CD1c-positive myeloid dendritic cell (primary cell): ENCODE data around the gene BMI1.

Source experiments
- DNase-seq: peaks from one replicate; pipeline ENCODE4 v3.0.0-alpha.2; 2016; ENCODE audit errors: extremely low spot score

Gene BMI1

DNA sequence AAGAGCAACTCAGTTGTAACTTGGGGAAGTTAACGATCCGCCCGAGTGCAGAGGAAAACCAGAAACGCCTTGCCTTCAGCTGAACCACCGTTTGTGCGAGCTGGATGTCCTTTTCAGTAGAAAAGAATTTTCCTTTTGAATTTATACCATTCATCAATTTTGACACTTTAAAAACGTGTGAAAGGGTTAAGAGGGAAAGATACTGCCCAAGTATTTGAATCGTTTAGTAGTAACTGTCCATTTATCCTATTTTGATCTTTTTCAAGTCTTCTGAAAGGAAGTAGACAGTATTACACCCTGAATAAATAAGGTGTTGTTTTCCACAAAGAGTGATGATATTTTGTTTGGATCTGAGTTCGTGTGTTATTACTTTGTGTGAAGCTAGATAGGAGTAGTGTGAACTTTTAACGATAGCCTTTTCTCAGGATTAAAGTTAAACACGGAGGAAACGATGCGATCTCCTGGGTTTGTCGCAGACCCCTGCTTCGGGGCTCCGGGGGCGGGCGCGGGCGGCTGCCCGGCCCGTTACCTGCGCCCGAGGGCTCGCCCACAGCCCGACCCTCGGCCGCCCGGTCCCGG is 830 bp upstream of the BMI1 start:
- DNase-seq, result peak; percentile 45

DNA sequence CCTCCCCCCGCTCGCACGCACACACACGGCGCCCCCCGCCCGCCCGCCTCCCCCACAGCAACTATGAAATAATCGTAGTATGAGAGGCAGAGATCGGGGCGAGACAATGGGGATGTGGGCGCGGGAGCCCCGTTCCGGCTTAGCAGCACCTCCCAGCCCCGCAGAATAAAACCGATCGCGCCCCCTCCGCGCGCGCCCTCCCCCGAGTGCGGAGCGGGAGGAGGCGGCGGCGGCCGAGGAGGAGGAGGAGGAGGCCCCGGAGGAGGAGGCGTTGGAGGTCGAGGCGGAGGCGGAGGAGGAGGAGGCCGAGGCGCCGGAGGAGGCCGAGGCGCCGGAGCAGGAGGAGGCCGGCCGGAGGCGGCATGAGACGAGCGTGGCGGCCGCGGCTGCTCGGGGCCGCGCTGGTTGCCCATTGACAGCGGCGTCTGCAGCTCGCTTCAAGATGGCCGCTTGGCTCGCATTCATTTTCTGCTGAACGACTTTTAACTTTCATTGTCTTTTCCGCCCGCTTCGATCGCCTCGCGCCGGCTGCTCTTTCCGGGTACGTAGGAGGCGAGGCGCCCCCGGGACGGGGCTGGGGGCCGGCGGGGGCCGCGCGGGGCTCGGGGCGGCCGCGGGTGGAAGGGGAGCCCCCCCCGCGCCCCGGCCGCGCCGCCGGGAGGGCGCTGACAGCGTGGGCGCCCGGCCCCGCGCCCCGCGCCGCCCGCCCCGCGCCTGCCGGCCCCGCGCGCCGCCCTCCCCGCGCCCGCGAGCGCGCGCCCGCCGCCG is 441 bp downstream of the BMI1 start:
- peak; percentile 73 for DNase-seq

DNA sequence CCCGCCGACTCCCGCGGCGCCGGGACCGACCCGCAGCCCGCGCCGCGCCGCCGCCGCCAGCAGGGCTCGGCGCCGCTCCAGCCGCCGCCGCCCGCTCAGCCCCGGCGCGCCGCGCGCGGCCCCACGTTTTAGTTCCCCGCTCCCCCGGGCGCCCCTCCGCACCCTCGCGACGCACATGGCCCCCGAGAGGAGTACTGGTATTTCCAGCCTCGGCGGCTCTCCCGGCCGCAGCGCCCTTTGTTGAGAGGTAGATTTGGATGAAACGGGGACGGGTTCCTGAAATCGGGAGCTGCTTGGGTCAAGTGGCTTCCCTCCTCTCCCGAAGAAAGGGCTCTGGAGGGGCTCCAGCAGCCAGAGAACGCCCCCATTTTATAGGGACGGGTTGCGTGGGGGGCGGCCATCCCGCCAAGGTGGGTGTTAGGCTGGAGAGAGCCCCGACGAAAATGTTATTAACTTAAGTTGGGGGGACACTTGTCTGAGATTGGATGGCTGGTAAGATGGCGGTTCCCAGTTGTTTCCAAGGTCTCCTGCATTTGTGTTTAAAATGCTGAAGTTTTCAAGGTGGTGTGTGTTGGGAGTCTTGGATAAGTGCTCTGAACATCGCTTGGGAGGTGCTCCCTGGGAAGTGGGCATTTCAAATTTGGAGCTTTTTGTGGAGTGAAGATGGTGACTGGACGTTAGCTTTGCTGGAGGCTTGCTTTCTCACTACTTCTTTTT is 1.2 kb downstream of the BMI1 start:
- DNase-seq, result no peak

DNA sequence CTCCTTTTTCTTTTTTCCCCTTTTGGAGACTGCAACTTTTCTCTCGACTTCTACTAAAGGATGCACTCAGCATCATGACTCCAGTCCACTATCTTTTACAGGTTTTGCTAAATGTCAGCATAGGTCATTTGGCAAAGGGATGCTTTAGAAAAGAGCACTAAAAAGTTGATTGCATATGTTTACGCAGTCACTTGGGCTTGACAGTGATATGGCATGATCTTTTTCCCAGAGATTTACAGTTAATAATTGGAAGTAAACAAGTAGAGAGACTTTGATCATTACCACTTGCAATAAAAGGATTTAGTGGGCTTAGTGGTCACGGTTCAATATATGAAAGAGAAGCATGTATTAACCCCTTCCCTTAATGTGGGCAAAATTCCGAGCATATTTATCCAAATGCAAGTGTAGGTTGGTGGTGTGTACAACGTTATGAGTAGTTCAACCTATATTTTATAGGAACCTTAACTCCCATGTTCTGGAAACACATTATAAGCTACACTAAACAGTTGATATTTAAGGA is 1.8 kb downstream of the BMI1 start:
- no peak for DNase-seq

DNA sequence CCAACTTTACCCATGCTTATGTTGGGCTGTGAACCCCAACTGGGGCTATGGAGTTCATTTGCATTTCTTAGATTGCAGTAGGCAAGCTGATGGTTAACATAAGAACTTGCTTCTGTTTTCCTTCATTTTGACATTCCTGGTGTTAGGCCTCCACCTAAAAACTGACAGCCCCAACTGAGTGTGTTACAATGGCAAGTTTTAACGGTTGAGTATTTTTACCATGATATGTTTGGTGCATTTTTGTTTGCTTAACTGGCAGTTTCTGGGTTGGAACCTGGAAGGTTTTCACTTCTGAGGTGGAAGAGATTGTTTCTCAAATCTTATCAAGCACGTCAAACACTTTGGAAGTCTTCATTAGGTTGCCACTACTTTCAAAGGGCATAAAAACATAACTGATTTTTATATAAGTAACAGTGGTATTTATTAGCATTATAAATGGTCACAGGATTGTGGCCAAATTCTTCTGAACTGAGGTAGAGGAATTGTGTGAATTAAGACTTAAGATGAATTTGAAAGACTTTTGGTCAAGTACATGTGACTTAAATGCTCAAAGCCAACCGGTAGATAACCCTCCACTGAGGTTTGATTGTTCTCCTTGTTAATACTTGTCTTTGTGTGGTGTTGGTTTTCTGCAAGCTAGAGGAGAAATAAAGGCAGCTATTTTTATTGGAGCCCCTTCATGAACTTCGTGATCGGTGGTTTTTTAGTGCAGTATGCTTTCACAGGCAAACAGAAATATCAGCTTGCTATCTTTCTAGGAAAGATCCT is 2.8 kb downstream of the BMI1 start:
- no peak for DNase-seq

DNA sequence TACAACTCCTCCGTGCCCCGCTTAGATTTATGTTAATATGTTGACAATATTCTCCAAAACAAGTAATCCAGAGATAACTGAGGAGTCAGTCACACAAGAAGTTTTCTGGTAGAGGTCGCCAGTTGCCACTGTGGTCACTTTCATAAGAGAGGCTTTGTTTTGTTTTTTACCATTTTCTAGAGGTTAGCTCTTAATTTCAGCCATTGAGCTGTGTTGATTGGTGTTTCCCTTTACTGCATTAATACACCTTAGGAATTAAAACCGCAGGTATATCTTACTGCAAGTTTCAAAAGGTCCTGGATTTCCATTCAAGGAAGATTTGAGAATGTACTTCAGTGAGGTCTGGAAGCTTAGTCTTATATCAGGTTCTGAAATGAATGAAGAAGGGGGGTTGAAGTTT is 3.5 kb downstream of the BMI1 start:
- DNase-seq, result no peak

DNA sequence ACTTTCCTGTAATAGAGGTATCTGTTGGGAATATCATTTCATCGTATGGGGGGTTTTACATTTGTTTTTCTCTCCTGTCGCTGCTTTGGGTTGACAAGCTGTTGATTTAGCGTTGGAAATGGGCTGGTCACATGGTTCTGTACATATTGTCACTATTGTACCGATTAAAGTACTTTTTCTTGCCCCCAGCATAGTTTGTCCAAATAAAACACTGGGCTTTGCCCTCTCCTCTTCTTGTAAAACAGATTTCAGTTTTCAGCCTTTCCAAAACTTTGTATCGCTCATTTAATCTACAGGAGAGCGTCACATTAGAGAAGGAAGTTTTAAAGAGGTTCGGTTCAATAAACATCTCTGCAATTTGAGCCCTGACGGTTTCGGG is 4.0 kb downstream of the BMI1 start:
- no peak for DNase-seq

DNA sequence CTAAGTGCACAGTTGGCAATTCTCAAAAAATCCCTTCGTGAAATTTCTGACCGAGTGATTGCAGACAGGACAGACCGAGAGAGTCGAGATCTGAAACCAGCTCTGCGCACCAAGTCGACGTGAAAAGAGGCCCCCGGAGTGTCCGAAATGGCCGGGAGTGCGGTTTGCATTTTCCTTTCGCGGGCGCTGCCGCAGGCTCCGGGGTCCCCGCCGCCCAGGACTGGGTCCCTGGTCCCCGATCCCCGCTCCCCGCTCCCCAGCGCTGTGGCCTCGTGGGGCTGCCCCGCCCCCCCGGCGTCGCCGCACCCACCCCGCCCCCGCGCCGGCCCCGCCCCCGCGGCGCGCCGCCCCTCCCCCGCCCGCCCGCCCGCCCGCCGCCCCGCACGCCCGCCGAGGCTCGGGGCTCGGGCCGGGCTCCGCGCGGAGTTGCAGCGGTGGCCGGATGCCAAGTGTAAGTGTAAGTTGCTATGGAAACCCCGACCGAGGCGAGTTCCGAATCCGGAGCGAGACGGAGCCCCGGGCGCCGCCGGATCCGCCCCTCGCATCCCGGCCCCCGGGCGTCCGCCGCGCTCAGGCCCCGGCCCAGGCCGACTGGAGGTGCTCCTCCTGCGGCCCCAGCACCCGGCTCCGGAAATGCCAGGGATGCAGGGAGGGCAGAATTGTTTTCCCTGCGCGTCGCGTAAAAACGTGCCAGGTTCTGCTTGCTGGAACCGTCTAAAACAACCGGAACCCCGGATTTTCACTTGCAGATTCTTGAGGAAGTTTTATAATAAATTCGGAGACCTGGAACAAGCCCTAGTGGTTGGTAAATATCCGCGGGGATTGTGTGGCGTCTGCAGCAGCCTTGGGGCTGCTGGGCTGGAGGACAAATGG is 4.6 kb downstream of the BMI1 start:
- peak; percentile 84 for DNase-seq

DNA sequence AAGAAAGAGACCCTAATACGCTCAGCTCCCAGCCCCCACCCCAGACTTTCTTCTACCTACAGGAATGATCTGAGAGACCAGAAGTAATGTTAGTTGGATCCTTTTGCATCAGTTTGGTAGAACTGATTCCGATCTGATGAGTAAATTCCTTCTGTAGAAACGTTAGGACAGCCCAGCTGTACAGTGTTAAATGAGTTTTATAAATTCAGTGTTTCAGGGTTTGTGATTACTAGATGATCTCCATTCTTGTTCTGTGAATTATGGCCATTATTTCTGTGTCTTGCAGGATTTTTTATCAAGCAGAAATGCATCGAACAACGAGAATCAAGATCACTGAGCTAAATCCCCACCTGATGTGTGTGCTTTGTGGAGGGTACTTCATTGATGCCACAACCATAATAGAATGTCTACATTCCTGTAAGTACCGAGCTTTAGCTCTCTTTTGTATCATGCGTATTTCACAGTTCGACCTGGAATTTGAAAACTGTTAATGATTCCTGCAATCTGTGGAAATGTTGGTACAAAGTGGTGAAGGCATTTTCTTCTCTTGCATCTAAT is 5.3 kb downstream of the BMI1 start:
- DNase-seq, result no peak

DNA sequence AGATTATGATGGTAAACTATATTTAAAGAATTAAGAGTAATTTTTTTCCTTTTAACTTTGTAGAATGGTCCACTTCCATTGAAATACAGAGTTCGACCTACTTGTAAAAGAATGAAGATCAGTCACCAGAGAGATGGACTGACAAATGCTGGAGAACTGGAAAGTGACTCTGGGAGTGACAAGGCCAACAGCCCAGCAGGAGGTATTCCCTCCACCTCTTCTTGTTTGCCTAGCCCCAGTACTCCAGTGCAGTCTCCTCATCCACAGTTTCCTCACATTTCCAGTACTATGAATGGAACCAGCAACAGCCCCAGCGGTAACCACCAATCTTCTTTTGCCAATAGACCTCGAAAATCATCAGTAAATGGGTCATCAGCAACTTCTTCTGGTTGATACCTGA is 8.3 kb downstream of the BMI1 start:
- no peak for DNase-seq

DNA sequence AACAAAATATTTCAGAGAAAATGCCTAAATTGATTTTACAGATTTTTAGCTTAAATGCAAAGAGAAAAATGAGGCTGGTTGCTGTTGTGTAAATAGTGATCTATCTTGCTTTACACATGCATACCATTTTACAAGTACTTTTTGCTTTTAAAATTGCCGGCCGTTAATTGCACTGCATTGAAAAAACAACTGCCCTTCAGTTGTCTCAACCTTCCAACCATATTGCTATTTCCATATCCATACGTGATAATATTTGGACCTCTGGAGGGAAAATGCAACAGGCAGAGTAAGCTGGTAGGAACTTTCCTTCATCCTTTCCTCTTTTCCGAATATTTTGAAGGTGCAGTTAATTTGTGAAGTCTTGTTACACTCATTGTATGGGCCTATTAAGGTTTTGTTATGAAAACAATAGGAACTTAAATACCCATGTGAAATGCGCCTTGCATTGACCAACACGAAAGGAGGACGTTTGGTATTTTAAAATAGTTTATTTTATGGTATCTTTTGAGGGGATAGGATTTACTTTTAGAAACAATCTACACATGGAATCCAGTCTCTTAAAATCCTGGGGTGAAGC is 11.3 kb downstream of the BMI1 start:
- no peak for DNase-seq

DNA sequence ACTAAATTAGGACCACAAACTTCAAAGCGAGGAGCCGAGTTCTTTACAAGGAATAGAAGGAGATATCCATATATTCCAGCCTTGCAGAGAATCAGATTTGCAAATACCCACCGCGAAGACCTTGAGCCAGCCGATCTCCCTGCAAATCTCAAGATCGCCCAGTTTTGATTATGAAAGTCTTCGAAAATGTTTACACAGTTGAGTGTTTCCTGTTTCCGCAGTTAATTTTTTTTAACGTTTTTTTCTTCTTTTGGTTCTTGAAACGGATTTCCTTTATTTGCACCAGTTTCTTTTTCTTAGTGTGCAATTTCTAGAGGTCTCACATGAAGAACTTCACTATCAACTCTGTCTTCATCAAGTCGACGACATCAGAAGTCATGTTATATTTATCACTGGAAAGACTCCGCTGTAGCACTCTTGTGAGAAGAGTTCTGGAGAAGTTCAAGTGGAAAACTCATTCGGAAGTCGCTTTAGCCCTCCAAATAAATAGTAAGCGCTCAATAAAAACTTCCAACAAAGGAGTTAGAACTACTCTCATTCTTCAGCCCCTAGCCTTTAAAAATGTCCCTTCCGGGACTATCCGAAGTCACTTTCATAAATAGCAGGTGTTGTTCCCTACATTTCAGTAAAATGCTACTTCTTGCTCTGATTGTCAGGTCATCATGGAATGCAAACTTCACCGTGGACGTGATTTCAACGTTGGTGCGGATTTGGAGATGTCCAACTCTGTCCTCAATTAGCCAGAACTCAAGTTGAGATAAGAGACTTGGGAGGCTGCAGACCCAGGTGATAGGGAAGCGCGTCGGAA is 12.5 kb downstream of the BMI1 start:
- peak; percentile 60 for DNase-seq

DNA sequence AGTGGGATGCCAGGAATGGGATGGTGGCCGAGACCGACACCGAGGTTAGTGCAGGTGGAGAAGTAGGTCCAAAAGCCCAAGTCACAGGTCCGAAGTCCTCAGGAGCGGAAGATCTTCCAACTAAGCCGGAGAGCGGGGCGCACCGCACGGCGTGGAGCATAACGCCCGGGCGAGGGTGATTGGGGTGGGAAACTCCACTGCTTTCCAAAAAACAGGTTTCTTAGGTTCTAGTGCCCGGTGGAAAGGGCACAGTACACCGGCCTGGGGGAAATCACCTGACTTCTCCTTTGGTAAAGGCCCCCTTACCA is 13.0 kb downstream of the BMI1 start:
- no peak for DNase-seq

DNA sequence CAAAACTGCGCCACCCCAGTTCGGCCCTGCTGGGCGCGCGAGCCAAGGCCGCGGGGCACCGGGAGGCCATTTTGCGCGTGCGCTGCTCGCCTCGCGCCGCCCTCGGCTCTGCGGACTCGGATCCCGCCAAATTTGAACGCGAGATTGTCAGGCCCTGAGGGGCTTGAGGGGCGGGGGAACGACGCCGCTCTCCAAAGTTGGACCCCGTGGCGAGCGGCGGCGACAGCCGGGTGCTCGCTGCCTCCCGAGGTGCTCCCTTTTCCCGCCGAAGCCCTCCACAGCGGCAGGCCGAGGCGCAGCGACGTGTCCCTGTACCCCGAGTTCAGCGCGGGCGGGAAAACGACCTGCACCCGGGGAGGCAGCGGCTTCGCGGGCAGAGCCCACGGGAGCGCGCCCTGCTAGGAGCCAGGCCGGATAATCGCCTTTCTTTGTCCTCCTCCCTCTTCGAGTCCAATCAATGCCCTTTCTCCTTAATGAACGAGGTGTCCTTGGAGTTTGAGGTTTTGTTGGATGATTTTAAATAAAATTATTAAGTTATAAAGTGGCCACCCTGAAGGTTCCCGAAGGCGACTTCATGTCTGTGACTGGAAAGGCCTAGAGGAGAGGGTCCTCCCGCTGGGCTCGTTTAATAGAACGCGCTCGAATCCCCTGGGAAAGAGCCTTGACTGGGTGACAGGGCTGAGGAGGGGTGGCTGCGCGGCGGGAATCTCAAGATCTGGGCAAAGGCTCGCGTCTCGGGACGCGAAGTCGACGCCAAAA is 13.7 kb downstream of the BMI1 start:
- no peak for DNase-seq

DNA sequence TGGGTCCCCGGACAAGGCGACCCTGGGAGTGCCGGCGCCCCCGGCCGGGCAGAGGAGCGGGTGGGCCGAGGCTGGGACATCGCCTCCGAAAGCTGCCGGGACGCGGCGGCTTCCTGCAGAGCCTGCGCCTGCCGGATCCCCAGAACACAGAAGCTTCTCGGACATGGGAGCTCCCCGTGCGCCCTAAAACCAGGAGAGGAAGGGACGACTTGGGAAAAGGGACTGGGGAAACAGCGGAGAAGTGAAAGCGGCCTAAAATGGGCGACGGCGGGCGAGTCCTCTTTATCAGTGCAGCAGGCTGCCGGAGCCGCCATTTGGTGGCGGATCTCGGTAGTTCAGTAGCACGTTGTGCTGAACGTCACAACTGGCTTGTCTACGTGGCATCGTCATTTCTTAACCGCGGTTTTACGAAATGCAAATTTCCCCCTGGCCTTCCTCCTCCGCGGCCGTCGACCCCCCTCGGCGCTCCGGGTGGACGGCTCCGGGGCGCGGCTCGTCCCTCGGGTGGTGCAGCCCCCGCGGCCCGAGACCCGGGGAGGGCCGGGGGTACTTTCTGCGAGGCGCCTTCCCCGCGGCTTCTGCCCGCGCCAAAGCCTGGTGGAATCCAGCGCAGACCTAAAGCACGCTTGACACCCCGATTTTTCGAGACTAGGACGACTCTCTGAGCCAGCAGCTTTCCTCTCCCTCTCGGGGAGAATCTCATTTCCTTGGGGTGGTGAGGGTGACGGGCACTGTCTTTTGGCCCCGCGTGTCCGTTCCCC is 14.5 kb downstream of the BMI1 start:
- peak; percentile 85 for DNase-seq

DNA sequence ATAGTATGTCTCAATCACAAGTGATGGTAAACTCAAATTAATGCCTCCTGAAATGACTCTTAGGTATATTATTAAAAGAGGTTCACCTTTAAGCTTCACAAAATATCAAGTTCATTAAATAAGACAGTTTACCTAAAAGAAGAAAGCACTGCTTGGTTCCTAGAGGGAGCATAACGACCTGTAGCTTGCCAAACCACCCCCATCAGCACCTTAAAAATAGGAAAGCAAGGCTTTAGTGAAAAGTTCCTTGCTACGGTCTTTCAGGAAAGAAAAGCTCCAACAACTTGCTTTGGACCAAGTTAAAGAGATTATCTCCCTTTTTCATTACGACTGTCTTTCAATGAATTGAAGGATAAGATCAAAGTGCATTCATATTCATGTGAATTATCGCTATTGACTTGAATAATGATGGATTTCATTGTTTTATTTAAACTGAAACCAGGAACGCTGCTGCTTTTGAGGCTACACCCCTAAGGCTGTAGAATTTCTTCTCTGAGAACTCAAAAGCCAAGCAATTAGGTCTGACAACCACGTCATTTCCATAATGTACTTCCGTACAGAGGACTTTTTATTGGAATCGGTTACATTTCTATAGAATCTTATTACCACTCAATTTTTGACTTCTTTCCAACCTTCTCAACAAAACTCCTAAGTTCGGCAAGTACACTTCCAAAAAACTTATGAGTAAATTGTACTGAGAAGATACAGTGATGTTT is 17.4 kb downstream of the BMI1 start:
- DNase-seq, result no peak

DNA sequence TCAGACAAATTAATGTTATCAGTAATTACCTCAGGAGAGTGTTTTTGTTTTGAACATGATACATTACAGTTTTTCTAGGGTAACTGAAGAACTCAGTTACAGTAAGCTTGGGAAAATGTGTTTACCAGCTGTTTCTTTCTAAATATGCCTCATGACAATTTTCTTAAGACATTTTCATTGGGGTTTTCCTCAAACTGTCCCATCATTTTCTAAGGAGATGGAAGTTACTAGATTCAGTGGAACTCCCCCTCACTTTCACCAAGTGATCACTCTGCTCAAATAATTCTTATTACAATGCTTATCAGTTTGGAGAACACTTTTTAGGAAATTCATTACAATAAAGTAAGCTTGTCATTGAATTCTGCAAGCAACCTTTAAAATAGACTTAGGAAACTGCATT is 18.0 kb downstream of the BMI1 start:
- no peak for DNase-seq
